ENCODE results near the gene HTN1. TPM values are rescaled to one million over a fixed set of nuclear protein-coding genes. Genes with fewer than 3 reads are reported as not detected.

HTN1 gene
- total RNA-seq, 4 donors from 2014 or later: not detected

GRCh38 chr4:70099206-70099605, 49.0 kb downstream of the HTN1 start:
- Histone ChIP-seq H3K27me3 (no peaks in the 10 kb centered on the region), H3K27ac (no peak overlapping the region), H3K9me3 (no peaks in the 10 kb centered on the region), H3K4me3 (no peak overlapping the region), H3K36me3 (no peaks in the 10 kb centered on the region), H3K4me1 (no peaks in the 10 kb centered on the region)
- 63 to 65% methylated on average over 3 of the region's 3 CpGs for WGBS, 2 donors
- no peak for DNase-seq (ENCODE audit: low spot score in 2 of 2)
- TF ChIP-seq POLR2A (IDR thresholded peaks at IDR 0.05): no peak
- TF ChIP-seq CTCF (IDR thresholded peaks at IDR 0.05): no peak
- no peak for TF ChIP-seq EP300 (IDR thresholded peaks at IDR 0.05)

Other genes starting within 250 kb of the HTN1 start
- gene SULT1E1, start 190.3 kb upstream of the HTN1 start, total RNA-seq: not detected
- gene CSN1S1, start 119.4 kb upstream of the HTN1 start, total RNA-seq: 1 to 10 TPM in 1 of 4 donors, not detected in 3; 3.9 TPM
- not detected for gene CSN2, start 84.7 kb upstream of the HTN1 start, total RNA-seq
- not detected for gene STATH, start 54.5 kb upstream of the HTN1 start, total RNA-seq
- not detected for gene HTN3, start 22.0 kb upstream of the HTN1 start, total RNA-seq
- gene PRR27, start 103.8 kb downstream of the HTN1 start, total RNA-seq: not detected
- not detected for gene ODAM, start 145.3 kb downstream of the HTN1 start, total RNA-seq
- not detected for gene FDCSP, start 175.7 kb downstream of the HTN1 start, total RNA-seq
- not detected for gene CSN3, start 192.2 kb downstream of the HTN1 start, total RNA-seq